NCI-H345 (cell line): ENCODE measurements around the gene RBM7.

Source experiments
- DNase-seq: peaks from one replicate; lab custom pipeline; 2025; lab: John Stamatoyannopoulos, UW

Gene RBM7

DNA sequence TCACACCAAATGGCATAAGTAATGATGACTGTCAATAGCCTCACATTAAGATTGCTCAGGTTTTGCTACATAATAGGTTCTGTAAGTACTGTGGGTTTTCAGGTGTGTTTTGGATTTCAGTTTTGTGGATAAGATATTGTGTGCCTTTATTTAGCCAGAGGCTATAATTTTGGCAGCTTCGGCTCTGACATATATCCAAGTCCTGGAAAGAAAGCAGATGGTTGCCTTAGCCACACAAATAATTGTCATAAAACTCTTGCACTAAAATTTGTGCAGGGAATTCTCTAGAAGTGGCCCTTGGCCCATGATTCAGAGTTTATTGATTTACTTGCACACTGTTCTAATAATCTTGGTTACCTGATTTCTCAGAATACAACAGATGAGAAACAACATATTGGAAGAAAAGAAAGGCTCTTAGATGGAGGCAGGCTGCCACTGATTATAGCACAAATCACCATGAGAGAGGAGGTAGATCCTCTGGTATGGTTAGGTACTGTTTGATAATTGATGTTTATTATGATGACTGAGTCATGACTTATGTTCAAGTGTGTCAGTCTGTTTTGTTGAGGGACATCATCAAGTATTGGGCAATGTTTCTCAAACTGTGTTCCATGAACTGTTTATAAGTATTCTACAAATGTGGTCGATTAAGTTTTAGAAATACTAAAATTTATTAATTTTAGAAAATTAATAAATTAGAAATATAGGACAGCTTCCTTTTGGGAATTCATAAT is 48.5 kb downstream of the RBM7 start:
- no peak for DNase-seq

DNA sequence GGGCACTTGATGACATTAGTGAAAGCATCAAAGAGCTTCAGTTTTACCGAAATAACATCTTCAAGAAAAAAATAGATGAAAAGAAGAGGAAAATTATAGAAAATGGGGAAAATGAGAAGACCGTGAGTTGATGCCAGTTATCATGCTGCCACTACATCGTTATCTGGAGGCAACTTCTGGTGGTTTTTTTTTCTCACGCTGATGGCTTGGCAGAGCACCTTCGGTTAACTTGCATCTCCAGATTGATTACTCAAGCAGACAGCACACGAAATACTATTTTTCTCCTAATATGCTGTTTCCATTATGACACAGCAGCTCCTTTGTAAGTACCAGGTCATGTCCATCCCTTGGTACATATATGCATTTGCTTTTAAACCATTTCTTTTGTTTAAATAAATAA is 49.4 kb downstream of the RBM7 start:
- DNase-seq: no peak

DNA sequence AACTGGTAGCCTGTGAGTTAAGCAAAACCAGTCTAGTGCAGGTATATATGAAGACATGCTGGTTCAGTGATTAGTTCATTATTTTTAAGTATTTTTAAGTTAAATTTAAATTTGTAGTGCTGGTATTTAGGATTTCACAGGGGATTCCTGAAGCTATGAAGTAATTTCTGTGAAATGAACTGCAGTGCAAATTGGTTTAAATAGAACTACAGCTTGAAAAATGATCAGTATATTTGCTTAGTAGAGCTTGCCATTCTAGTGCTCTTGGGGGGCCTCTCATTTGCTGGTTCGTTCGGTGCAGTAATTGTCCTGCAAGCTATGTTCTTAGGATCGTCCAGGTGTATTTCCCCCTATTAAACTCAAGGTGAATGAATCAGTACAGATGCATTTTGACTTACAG is 51.9 kb downstream of the RBM7 start:
- no peak for DNase-seq
